Uterus (tissue), 2 donors: ENCODE data around the gene CDC20B.

ENCODE experiments used
- POLR2A ChIP-seq, 2 donors: fragments of 450-650 bp; IDR thresholded peaks; one replicate each; pipeline ENCODE4 v1.6.1; 2016; ENCODE audit warnings: antibody characterized with exemption in 2 of 2, mild to moderate bottlenecking in 1 of 2, moderate library complexity in 1 of 2
- TF ChIP-seq, protein P1 (sequence below), 4 experiments: fragments of 200-600 bp in 2 of 4; fragments of 450-650 bp in 2 of 4; sonication (generic) in 2 of 4; IDR thresholded peaks; one replicate each; pipeline ENCODE4 v1.5.1; 2016 to 2019; ENCODE audit warnings: antibody characterized with exemption in 4 of 4, mild to moderate bottlenecking in 2 of 4, moderate library complexity in 1 of 4

DNA sequence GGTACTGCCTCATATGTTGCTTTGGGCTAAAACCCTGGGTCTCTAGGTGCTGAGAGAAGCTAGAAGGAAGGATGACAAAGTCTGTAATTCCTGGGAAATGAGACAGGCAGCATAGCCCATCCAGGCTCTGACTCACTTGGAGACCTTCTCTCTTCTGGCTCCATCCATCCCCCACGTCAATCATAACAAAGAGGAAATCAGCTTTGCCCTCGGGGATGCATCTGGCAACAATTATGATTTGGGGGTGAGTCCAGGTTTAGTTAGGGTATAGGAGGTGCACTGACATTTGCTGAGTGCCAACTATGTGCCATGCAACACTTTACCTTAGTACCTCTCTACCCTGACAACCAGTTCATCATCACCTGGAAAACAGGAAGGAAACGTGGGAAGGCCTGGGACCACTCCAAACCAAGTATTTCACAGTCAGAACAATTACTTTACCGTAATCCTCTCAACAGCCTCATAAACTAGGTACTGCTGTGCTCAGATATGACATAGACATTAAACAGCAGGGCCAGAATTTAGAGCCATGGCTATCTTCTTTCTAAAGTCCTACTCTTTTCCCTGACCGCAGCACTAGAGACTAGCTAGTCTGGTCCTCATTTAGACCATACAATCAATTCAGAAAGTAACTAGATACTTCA, 109.6 kb downstream of the CDC20B start:
- TF ChIP-seq, protein P1, sequence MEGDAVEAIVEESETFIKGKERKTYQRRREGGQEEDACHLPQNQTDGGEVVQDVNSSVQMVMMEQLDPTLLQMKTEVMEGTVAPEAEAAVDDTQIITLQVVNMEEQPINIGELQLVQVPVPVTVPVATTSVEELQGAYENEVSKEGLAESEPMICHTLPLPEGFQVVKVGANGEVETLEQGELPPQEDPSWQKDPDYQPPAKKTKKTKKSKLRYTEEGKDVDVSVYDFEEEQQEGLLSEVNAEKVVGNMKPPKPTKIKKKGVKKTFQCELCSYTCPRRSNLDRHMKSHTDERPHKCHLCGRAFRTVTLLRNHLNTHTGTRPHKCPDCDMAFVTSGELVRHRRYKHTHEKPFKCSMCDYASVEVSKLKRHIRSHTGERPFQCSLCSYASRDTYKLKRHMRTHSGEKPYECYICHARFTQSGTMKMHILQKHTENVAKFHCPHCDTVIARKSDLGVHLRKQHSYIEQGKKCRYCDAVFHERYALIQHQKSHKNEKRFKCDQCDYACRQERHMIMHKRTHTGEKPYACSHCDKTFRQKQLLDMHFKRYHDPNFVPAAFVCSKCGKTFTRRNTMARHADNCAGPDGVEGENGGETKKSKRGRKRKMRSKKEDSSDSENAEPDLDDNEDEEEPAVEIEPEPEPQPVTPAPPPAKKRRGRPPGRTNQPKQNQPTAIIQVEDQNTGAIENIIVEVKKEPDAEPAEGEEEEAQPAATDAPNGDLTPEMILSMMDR (IDR thresholded peaks at IDR 0.05): no peak
- TF ChIP-seq POLR2A (IDR thresholded peaks at IDR 0.05): no peak
